Uterus (tissue), 2 donors: ENCODE measurements around the gene AUNIP.

Experiments used
- CTCF ChIP-seq, 4 experiments: fragments of 200-600 bp in 2 of 4; fragments of 450-650 bp in 2 of 4; sonication (generic) in 2 of 4; IDR thresholded peaks; one replicate each; pipeline ENCODE4 v1.5.1; 2016 to 2019; ENCODE audit warnings: antibody characterized with exemption in 4 of 4, mild to moderate bottlenecking in 2 of 4, moderate library complexity in 1 of 4
- POLR2A ChIP-seq, 2 donors: fragments of 450-650 bp; IDR thresholded peaks; one replicate each; pipeline ENCODE4 v1.6.1; 2016; ENCODE audit warnings: antibody characterized with exemption in 2 of 2, mild to moderate bottlenecking in 1 of 2, moderate library complexity in 1 of 2

DNA sequence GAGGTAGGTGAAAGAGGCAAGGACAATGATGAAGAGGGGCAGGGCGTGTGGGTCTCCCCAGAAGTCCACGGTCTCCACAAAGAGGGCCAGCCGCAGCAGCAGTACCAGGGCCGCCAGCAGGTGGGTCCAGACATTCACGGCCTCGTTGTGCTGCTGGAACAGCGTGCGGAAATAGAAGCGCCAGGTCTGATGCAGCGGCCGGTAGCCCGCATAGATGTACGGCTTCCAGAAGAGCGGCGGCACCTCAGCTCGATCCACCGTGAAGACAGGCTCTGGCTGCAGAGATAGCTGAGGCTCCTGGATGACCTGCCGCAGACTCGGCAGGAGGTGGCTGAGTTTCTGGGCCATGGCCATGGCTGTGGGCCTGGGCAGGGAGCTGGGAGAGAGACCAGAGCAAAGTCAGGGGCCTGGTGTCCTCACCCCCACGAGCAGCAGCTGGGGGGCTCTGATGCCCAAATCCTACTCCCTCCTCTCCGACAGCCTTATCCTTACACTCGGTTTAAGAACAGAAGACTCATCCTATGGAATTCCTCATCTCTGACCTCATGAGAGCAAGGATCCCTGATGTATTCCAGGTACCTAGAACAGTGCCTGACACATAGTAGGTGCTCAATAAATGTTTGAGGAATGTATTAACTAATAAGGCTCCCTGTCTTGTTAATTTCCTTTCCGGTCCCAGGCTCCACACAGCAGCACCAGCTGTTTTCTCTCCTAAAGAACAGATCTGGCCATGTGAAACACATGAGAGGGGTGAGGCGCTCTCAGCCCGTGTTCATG lies 4.4 kb upstream of the AUNIP start:
- TF ChIP-seq POLR2A (IDR thresholded peaks at IDR 0.05) (no peak), CTCF (IDR thresholded peaks at IDR 0.05) (no peak)
